ENCODE measurements around the gene DESI2.

- TF ChIP-seq RAD21 (IDR thresholded peaks at IDR 0.05; ENCODE audit: low read depth): no peak
- TF ChIP-seq CTCF (IDR thresholded peaks at IDR 0.05 in 2 of 3, conservative IDR thresholded peaks at IDR 0.05 in 1 of 3; ENCODE audit: borderline replicate concordance in 1 of 3, insufficient read depth in 1 of 3, low read depth in 2 of 3, low read length in 2 of 3): no peak
- no peak for TF ChIP-seq EZH2phosphoT487 (IDR thresholded peaks at IDR 0.05; ENCODE audit: borderline replicate concordance)
- no peak for TF ChIP-seq POLR2A (IDR thresholded peaks at IDR 0.05; ENCODE audit: borderline replicate concordance, extremely low read depth, insufficient read depth, insufficient read length)
- no peak for TF ChIP-seq ZFX (IDR thresholded peaks at IDR 0.05)
- TF ChIP-seq SIN3A (IDR thresholded peaks at IDR 0.05; ENCODE audit: low read depth): no peak
- no peak for TF ChIP-seq YY1 (IDR thresholded peaks at IDR 0.05; ENCODE audit: extremely low read depth, insufficient replicate concordance, low read depth, low read length)
- TF ChIP-seq ATF3 (IDR thresholded peaks at IDR 0.05): no peak
- TF ChIP-seq EZH2 (IDR thresholded peaks at IDR 0.05): no peak
- no peak for TF ChIP-seq MAX (IDR thresholded peaks at IDR 0.05)
- TF ChIP-seq JUND (IDR thresholded peaks at IDR 0.05): no peak
These were observed 77.4 kb downstream of the DESI2 start for GRCh38 chr1:244730153-244730933.

All from HCT116 (cell line).